GM04504 (cell line): ENCODE results near the gene MTNR1A.

ENCODE experiments used
- DNase-seq: peaks from one replicate; pipeline ENCODE4 v3.0.0-alpha.2; 2012; ENCODE audit warnings: low read depth

Gene MTNR1A

DNA sequence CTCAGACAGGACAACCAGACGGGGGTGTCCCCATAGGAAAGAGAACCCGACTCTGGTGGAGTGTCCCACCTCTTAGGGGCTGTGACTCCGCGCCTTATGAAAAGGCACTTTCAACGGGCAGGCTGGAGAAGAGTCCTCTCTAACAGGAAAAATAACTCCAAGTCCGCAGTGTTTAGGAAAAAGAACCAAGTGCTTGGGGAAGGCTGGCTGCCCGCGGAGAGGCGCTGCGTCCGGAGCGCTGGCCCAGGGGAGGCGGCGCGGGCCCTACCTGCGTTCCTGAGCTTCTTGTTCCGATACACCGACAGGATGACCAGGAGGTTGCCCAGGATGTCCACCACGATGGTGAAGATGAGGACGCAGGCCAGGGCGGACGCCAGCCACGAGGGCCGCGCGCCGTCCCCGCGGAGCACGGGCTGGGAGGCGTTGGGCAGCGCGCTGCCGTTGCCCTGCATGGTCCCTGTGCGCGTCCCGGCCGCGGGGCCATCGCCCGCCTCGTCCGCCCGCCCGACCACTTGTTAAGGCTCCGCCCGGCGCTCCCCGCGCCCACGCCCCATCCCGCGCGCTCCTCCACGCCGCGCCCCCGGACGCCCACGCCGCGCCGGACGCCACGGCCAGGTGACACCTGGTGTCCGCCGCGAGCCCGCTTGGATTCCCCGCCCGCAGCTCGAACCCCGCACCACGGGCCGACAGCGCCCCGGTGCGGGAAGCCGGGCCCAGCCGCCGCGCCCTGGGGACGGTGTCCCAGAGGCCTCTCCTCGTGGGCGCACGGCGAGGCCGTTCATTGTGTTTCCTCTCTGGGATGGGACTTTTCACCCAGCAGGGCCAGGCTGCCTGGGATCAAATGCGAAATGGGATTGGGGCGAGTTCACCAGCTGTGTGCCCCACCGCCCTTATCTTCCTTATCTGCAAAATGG, at the start of gene MTNR1A:
MTNR1A (minus strand) TSS at position 654 of the 914 bp plus-strand sequence; CDS start at position 452, 202 bp downstream.
- DNase-seq: no peak

DNA sequence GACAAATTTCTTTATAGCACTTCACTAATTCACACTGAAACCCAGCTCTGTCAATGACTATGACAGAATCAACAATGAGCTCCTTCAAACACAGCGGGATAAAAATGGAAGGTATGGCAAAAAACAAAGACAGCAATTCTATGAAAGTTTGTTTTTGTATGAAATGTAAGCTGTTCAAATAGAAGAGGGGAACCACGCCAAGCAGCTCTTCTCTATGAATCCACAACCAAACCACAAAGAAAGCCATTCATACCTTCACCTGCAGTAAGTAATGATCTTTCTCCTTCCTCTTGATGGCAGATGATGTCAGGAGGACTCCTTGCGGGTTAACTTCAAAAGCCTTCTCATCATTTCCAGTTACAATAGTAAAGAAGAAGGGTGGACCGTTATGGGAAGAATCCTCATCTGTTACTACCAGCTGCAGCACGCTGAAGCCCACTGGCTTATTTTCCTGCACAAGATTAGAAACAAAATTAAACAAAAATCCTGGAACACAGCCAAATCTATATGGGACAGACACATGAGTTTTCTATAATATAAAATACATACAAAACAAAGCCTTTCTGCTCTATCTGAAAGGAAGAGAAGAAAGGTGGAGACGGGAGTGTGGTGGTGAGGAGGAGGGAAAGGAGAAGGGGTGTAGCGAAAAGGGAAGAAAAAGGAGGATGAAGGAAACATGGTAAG, 48.9 kb upstream of the MTNR1A start:
- DNase-seq: no peak

DNA sequence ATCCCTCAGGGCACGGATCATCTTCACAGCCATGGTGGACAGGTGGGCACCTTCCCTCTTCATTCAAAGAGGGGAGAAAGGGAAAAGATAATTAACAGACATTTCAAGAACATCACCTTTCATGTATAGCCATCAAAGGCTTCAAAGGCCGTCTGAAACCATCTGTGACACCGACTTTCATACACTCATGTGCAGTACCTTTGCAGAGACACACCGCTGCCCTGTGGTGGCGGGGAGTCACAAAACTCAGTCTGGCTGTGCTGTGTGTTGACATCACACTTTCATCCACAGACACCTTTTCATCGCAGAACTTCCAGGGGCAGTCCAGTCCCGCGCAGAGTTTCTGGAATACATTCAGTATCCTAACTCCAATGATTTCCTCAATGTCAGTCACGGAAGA, 47.6 kb upstream of the MTNR1A start:
- DNase-seq: no peak

DNA sequence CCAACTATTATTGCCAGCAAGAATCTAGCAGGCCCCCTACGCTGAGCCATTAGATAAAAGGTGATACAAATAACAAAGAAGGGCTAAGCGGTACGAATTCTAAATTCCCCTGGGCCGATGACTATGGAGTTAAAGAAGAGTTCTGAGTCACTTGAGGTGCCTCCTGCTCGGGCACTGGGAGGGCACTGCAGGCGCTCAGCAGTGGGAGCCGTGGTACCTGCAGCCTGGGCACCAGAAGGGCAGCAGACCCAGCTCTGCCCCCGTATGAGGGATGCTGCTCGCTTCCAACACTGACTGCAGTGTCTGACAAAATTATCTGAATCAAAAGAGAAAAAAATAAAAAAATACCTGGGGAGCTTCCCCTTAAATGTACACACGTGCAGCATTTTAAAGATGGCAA, 44.1 kb upstream of the MTNR1A start:
- DNase-seq: no peak

DNA sequence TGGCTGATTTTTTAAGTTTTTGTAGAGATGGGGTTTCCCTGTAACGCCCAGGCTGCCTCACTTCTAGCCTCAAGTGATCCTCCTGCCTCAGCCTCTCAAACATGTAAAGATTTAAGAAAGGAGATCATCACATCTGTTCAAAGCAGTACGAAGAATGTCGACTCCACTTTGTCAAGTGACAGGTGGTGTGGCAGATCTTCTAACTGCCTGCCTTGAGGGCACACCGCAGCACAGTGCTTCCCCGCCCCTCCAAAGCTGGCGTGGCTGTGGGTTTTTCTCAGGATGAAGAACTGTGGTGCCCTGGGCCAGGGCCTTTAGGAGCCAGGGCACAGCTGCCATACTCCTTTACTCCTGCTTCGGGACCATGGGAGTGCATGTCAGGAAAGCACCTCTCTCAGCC, 43.3 kb upstream of the MTNR1A start:
- no peak for DNase-seq

DNA sequence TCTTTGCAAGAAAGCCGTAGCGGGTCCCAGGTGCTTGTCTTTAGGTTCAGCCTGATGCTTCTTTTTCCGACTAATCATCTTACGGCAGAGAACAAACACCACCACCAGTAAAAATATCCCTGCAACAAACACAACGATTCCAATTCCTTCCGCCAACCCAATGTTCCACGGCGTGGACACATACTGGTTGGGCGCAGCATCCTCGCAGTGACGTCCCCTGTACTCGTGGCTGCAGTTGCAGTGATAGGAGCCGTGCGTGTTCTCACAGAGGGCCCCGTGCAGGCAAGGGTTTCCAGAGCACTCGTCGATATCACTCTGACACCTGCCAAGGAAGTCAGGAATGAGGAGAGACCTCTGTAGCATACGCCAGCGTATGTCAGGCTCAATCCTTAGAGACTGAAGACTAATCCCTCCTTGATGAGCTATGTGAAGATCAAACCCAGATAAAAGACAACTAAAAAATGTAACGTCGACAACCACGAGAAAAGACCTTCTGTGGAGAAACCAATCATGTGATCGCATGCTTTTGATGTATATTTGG, 41.6 kb upstream of the MTNR1A start:
- DNase-seq: no peak

DNA sequence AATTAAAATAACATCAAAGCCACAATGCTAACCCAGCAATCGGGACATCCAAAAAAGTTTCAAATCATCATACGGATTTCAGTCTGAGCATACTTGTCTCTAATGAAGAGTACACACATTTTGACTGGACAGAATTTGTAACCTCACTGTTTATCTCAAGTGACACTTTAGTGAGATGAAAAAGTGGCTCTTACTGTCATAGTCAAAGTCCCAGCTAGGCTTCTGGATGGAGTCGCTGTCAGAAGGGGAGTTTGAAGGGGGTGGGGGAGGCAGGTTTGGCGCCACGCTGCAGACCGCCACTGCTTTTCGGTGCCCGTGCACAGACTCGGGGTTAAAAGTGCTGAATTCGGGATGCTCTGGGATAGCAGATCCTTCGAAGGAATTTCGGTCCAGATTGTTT, 41.0 kb upstream of the MTNR1A start:
- DNase-seq: no peak

DNA sequence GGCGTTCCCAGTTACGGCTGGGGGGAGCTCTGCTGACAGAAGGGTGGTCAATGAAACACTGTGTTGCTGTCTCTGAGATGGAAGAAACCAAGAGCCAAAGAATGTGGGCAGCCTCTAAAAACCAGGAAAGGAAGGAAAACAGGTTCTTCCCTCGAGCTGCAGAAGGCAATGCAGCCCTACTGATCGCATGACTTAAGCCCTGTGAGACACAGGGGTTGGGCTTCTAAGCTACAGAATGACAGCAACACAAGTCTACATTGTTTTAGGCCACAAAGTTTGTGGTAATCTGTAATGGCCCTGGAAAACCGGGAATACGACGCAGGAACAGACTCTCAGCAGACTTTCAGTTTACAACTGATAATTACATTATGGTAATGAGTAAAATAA, 38.2 kb upstream of the MTNR1A start:
- DNase-seq: no peak

DNA sequence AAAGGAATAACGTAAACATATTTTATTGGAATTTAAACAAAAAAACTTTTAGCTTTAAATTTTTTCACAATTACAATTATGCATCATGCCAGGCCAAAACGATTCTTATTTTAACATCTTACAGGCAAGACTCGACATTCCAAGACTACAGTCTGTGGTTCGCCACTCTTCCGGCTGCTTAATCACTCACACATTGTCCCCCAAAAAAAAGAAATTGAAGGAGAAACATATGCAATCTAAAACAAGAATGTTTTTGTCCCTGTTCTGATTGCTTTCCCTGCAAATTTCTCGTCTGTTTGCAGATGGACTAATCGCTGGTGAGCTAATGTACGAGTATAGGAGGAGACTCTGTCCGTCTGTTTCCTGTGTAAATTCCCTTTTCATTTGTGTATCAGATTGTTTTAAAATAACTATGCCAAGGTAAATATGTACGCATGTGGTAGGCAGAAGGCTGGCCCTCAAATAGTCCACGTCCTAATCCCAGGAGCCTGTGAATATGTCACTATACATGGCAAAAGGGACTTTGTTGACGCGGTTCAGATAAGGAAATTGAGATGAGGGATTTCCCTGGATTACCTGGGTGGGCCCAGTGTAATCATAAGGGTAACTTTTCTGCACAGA, 37.7 kb upstream of the MTNR1A start:
- peak; percentile 18 for DNase-seq

DNA sequence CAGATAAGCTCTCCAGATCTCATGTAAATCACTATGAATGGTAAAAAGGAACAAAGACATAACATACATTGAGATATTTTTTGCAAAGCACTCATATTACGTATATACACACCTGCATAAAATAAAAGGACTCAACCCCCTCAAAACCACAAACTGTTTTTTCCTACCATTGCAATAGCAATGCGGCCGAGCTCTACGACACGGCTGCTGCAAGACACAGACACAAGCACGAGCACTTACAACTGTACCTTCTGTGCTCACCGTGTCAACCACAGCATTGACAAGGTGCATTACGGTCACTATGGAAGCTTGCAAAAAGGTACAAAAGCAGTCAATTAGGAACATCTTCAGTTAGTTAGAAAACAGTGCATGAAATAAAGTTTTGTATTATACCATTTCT, 37.1 kb upstream of the MTNR1A start:
- DNase-seq: no peak

DNA sequence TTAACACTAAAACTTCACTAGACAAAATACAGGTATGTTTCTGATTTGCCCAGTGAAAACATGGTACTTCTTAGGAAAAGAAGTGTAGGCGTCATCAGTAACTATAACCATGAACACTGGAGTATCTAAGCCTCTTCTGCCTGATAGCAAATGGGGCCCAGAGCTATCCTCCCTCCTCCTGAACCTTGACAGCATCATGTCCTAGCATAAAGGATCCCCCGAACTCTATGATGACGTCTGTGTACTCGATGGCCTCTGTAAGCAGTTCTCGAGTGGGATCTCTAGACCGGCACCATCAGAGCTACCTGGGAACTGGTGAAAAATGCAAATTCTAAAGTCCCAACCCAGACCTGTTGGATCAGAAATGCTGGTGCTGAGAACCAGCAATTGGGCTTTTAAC, 36.3 kb upstream of the MTNR1A start:
- DNase-seq: no peak

DNA sequence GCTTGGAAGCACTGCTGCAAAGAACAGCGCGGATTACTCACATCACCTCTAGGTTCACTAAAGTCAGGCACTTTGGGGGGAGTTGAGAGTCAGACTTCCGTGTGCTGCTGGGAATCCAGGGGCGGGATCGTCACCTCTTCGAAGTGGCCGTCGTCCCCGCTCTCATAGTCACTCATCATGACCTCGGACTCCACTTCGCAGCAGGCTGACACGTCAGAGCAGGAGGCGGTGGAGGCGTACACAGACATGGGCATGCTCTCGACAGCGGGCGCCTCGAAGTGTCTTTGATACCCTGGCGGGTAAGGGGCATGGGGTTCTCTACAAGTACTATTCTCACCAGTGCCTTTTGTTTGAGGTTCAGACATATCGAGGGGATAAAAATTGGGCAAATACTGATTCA, 33.1 kb upstream of the MTNR1A start:
- DNase-seq: no peak

DNA sequence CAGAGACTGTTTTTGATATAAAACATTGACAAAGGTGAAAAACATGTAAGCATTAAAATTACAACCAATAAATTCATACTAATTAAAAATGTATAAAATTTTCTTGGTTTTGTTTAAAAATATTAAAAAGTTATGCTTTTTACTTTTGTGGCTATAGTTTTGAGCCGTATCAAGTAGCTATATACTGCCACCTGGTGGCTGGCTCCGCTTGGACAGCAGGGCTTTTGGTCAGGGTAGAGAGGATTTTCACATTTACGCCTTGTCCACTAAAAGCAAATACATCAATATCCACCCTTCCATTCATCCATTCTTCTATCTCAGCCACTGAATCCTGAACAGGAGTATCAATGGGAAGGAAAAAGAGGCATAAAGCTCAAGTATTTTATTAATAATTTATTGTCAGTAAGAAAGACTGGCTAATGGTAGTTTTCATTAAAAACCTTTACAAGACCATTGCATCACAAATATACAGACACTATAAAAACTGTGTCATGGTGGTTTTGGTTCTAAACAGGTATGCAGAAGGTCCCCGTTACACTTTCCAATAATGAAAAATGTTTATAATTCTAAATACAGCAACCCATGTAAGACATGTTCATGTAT, 32.1 kb upstream of the MTNR1A start:
- DNase-seq: no peak

DNA sequence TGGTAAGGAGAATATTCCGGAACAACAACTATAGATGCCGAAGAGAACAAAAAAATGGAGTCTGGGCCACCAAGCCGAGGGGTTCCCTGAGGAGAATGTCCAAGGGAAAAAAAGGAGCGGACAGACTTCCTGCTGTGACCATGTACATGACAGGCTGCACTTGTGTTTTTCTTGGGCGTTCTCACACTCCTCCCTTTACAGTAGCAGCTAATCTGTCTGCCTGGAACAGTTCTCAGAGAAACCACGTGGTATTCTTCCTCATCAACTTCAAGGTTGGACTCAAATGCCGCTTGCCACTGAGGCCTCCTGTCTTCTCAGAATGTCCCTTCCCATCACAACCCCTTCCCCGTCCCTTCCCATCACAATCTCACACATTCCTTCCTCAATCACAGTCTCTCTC, 30.8 kb upstream of the MTNR1A start:
- DNase-seq: no peak

DNA sequence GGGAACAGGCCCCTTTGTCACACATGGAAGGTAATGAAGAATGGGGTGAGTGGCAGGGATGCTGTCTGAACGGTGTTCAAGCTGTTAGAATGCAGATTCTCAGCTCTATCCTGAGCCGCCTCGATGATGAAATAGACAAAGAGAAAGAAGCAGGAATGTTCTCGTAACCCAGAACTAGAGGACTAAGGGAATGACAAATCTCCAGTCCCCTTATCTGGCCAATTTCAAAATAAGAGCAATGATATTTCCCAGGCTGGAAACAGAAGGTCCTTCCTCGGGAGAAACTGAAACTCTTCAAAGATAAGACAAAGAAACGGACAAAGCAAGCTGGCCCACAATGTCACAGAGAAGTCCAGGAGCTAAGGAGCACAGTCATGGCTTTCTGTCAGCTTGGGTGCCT, 29.5 kb upstream of the MTNR1A start:
- DNase-seq: no peak

DNA sequence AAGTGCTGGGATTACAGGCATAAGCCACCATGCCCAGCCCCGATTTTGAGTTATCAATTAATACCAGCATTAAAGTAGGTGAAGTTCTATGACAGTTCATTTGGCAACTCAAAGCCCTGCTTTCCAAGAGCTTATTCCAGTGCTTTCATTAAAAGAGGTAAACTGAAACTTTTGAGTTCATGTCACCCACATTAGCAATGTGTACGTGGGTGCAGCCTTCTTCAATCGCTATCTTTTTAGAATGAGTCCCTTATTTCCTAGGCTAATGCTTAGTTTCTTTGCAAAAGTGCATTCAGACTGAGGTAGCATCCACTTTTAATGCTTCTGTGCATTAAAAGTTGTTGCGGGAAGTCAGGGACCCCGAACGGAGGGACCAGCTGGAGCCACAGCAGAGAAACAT, 26.1 kb upstream of the MTNR1A start:
- DNase-seq: no peak

DNA sequence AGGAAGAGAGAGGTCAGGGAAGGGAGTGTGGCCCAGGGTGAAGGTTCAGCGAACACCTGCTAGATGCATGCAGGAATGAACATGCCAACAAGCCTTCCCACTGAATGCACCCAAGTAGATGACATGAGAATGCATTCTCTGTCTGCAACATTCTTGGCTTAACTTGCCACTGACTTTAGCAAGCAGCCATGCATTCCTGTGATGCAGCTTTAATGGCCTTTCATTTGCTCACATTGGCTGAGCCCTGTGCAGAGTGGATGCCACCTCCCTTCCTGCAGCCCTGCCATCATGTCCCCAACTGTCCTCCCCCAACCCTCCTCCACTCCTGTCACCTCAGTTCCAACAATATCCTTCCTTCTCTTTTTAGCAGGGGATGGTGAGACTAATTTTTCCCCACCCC, 25.3 kb upstream of the MTNR1A start:
- DNase-seq: no peak

DNA sequence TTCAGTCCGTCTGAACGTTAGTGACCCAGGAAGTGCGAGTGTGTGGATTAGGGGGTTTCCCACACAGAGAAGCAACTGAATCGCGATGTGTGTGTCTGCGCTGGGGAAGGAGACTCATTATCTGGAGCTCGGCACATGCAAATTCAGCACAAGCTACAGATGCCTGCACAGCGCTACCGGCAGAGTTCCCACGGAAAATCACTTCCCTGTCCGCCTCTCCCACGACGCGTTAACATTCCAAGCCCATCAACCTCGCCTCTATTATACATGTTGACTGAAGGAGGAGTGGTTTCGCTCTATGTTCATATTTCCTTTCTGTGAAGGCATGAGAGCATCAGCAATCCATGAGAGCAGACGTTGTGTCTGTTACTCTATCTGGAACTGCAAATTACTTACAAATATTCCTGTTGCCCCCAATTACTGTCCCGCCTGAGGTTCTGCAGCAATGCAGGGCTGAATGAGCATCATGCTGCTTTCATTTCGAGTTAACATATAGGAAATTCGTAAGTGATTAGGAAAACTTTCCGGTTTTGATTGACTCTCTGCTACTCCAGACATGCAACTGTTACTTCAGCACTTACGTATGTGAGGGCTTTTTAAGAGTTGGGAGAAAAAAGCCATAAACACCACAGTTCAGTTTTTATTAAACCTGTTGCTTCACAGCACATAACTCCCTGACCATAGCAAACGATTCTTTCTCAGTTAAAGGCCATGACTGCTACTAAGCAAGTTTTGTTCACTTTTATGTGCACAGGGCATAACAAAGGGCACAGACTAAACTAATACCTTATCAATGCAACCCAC, 15.0 kb upstream of the MTNR1A start:
- no peak for DNase-seq

DNA sequence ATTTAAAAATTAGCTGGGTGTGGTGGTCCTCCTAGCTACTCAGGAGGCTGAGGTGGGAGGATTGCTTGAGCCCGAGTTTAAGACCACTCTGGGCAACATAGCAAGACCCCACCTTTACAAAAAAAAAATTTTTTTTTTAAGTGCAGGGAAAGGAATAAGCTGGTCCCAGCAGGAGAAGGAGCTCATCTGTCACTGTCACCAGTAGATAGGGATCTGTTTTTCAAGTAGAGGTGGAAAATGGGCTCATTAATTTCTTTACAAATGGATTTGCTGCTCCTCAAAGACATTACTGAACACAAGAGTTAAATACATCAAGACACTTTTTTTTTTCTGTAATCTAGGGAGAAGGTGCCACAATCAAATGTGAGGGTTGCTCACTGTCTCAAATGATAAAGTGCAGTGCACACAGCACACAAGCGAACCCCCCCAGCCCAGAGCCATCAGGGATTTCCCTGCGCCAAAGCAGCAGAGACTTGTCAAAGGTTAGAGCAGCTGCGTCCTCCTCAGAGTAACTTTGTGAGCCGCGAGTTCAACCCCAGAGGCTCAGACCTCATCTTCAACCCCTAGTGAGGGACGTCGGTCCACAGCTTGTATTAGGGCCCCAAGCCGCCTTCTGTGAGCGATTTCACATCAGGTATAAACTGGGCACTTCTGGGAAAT, 14.3 kb upstream of the MTNR1A start:
- no peak for DNase-seq

DNA sequence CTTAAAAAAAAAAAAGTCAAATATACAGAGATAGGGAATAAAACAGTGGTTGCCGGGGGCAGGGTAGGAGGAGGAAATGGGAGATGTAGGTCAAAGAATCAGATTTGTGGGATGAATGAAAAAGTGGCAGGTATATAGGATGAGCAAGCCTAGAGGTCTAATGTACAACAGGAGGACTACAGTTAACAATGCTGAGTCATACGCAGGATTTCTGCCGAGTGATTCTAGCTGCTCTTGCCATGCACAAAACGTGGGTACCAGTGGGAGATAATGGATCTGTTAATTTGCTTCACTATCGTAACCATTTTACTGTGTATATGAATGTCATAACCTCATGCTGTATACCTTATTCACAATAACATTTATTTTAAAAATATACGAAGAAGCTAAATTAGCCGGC, 10.7 kb upstream of the MTNR1A start:
- no peak for DNase-seq

DNA sequence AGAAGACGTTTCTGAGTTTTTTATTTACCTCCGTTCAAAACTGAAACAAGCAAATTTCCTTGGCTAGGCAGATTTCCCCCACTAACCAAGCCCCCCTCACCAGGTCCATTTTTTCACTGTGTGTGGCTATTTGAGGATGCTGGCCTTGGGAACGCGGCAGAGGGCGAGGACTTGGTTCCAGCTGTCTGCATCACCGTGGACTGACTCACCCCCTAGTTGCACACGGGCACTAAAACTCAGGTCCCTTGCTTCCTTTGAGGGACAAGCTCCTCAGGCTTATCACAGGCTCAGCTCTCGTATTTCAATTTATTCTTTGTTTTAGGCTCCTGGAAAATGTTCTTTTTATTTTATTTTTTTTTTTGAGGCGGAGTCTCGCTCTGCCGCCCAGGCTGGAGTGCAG, 8.4 kb upstream of the MTNR1A start:
- no peak for DNase-seq
